Cortex of kidney (tissue), 1 donor: ENCODE results near the gene PSMG1.
"Not testable (repeated sequence)": the region's sequence is repeated elsewhere in the genome, so short reads cannot be mapped to it uniquely, and the experiment has no call there.

Source experiments
- DNase-seq: peaks from one replicate; lab custom pipeline; 2025; lab: John Stamatoyannopoulos, UW

PSMG1 gene

GRCh38 chr21:39188521-39189139 is 5.4 kb upstream of the PSMG1 start:
- DNase-seq = no peak

GRCh38 chr21:39187141-39187540 is 3.9 kb upstream of the PSMG1 start:
- DNase-seq = no peak

GRCh38 chr21:39186676-39187075 is 3.4 kb upstream of the PSMG1 start:
- no peak for DNase-seq

GRCh38 chr21:39185157-39185556 is 1.9 kb upstream of the PSMG1 start:
- no peak for DNase-seq

- DNase-seq = no peak
These were observed 1.1 kb upstream of the PSMG1 start for GRCh38 chr21:39184050-39184980.

GRCh38 chr21:39182484-39183271 is 573 bp downstream of the PSMG1 start:
- DNase-seq = no peak

- DNase-seq = no peak
These were observed 1.2 kb downstream of the PSMG1 start for GRCh38 chr21:39182016-39182415.

- no peak for DNase-seq
These were observed 1.9 kb downstream of the PSMG1 start for GRCh38 chr21:39181205-39181818.

GRCh38 chr21:39180429-39181019 is 2.7 kb downstream of the PSMG1 start:
- DNase-seq = no peak

GRCh38 chr21:39178421-39178820 is 4.8 kb downstream of the PSMG1 start:
- no peak for DNase-seq

- DNase-seq = no peak
These were observed 7.0 kb downstream of the PSMG1 start for GRCh38 chr21:39176271-39176709.

GRCh38 chr21:39175665-39176064 is 7.6 kb downstream of the PSMG1 start:
- no peak for DNase-seq

- no peak for DNase-seq
These were observed 8.1 kb downstream of the PSMG1 start for GRCh38 chr21:39175154-39175553.

- no peak for DNase-seq
These were observed 9.3 kb downstream of the PSMG1 start for GRCh38 chr21:39173716-39174680.

GRCh38 chr21:39169906-39170305 is 13.3 kb downstream of the PSMG1 start:
- no peak for DNase-seq

- DNase-seq = no peak
These were observed 14.5 kb downstream of the PSMG1 start for GRCh38 chr21:39168800-39169199.

GRCh38 chr21:39164523-39164922 is 18.7 kb downstream of the PSMG1 start:
- no peak for DNase-seq

- DNase-seq = no peak
These were observed 22.2 kb downstream of the PSMG1 start for GRCh38 chr21:39161064-39161463.

GRCh38 chr21:39159342-39160063 is 23.7 kb downstream of the PSMG1 start:
- DNase-seq = no peak

GRCh38 chr21:39157241-39157640 is 26.0 kb downstream of the PSMG1 start:
- not testable (repeated sequence) for DNase-seq
